GM21529 (cell line): ENCODE measurements around the gene KCND2.
"Not testable (repeated sequence)": the region's sequence is repeated elsewhere in the genome, so short reads cannot be mapped to it uniquely, and the experiment has no call there.

Source experiments
- ATAC-seq: cut with Tn5 transposase; IDR thresholded peaks from one replicate; pipeline ENCODE4 v1.9.1; 2021; ENCODE audit not compliant: unreplicated experiment

The KCND2 gene

DNA sequence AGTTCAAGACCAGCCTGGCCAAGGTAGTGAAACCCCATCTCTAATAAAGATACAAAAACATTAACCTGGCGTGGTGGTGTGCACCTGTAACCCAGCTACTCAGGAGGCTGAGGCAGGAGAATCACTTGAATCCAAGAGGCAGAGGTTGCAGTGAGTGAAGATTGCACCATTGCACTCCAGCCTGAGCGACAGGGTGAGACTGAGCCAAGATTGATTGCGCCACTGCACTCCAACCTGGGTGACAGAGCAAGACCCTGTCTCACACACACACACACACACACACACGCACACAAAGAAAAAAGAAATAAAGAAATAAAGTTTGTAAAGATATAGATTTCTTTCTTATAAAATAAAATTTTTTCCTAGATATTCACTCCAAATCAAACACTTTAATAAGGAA lies 305.7 kb downstream of the KCND2 start:
- not testable (repeated sequence) for ATAC-seq

DNA sequence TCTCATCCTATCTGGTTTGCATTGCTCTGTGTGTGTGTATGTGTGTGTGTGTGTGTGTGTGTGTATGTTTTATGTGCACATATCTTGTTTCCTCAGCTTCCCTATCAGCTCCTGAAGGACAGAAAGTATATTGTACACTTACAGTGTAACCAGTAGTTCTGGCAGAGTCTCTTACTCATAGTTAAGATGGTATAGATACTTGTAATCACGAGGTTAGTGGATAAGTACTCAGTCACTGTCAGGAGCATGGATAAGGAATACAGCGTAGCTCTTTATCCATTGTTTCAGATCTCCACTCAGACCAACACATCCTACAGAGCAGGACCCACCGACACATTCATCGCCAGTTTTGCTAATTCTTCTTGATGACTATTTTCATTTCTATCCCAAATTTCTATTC lies 309.9 kb downstream of the KCND2 start:
- no peak for ATAC-seq

DNA sequence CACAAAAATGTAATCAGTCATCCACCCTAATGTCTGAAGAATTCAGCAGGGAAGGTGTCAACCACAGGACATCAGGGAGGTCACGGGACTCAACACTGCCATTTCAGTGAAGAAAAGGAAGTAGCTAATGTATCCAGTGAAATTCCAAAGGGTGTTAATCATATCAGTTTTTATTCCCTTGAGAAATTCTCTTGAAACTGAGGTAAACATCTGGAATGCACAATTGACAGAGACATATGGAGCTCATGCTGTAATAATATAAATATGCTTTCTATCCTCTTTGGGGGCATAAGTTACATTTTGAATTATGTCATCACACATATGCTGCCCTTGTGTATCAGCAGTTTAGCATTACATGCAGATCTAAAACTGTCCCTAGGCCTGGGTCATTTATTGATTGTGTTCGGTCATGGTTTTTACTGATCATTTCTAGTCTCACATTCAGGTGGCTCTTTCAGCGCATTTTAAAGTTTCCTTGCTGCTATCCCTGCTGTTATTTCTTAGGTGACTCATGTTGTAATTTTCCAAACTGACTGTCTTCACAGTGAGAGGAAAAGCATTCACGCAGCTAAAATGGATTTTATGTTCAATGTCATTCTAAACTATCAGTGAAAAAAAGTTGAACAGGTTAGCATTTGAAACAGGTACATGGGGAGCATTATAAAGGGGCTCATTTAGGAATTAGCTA lies 311.1 kb downstream of the KCND2 start:
- no peak for ATAC-seq

DNA sequence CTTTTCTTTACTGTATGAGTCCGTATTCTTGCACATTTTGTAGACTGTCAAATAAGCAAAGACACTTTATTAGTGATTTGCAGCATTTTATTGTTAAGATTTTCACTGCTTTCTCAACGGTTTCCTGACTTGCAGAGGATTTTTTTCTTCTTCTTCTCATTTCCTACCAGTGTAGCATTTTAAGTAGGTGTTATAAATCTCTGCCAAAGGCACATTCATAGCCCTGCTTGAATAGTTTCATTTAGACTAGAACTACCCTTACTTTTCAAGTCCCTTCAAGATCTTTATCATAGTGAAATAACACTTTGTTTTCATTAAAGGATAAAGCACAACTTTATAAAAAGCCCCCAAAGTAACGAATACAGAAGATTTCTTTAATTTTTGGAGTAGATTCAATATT lies 313.6 kb downstream of the KCND2 start:
- ATAC-seq: no peak

DNA sequence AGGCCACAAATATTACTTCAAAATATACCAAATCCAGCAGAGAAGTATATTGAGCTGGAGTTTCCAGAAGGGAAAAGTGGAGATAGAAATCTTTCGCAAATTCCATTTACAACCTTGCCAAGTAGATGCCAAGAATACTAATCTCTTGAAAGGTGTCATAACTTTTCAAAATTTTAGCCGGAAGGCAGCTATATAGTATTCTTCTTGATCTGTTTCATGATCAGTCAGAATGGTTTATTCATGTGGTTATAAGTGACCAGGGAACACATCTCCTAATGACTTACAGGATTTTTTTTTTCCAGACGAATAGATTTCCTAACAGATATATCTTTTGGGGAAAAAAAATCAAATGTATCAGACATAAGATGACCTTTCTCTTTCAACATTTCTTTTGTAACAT lies 314.3 kb downstream of the KCND2 start:
- no peak for ATAC-seq

DNA sequence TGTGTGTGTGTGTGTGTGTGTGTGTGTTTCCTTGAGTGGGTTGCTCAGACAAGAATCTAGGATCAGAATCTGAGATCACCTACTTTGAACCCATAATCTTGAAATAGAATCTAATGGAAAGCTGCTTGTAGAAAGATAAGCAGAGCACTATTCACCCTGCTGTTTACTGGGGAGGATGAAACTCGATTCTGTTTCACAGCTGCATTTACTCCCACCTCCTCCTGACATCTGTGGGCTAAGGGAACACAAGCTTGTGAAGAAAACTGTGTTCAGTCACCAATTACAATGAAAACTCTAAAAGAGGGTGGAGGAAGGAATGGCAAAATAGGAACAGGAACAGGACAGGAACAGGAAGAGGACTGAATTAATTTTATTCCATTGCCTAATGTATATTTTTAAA lies 315.4 kb downstream of the KCND2 start:
- ATAC-seq: no peak

DNA sequence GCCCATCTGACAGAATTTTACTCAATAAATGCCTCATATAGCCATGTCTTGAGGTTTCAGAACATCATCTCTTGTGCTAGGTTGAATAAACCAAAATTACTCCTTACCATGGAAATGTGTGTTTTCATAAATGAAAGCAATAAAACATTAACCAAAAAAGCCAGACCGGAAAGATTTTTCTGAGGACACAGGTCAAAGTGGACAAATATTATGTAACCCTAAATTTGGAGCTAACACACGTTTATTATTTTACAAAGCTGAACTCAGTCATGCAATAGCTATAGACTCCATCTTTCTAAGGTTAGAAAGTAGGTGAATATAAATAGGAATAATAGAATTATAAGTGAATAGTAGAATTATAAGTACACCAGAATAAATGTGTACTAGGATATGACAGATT lies 315.9 kb downstream of the KCND2 start:
- no peak for ATAC-seq

DNA sequence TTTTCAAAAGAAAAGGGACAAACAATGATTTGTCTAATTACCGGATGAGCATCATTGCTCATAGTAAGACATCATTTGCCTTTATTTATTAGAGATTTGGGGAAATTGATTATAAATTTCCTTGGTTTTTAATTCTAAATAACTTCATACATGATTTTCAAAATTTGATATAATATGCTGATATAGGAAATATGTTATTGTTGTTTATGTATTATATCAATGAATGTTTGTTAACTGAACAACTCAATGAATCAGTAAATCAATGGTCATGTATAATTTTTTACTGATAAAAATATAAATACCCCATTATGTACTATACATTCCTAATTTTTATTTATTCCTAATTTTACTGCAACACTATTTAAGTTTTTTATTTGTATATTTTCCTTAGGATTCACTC lies 327.6 kb downstream of the KCND2 start:
- ATAC-seq: no peak

DNA sequence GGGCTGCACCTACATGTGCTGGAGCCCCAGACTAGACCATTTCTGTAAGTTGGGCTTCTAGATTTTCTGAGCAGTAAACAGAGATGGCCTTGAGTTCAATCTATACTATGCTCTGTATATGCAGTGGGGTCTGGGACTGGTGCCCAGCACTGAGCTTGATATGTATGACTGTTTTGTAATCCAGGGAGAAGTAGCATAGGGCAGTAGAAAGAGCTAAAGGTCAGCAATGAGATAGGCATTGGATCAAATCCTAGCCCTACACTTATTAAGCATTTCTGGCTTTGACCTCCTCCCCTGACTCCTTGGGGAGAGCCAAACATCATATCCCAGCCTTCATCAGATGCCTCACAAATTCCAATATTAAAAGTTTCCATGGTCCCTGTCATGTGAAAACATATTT lies 330.4 kb downstream of the KCND2 start:
- ATAC-seq: no peak

DNA sequence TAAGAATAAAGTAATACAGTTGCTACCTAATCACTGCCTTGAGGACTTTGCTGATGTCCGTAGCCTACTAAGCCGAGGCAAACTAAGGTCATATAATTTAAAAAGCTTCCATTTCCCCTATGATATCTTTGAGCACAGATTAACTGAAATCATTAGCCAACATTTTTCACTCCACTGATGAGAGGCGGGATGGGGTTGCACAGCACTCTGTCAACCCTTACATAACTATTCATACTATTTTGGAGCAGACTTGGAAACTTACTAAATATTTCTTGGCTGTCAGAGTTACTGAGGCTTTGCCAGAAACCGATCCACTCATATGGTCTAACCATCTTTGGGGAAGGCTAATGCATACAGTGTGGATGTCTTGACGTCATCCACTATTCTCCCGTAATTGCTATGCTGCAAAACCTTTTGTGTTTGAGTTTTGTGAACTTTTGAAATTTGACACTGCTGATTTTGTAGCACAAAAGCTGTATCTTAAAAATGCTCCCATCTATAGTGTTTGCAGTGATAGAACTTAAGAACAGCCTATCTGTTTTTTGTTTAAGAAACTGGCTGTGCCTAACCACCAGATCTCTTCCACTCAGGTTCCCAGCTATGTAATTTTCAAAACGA lies 336.3 kb downstream of the KCND2 start:
- no peak for ATAC-seq

DNA sequence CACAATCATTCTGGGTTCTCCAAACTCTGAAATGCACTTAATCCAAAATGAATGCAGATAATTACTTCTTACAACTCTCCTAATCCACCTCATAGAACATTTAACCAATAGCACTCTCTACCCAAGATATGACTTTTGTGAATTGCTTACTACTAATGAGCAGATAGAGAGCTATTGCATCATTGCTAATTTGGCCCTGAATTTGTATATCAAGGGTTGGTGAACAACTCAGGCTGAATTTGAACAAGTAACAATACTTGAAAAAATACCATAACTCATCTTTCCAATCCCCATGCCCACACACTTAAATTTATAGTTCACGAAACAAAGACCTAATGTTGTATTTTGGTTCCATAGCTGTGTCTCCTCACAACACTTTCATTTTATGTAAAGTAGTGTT lies 339.0 kb downstream of the KCND2 start:
- ATAC-seq: no peak

DNA sequence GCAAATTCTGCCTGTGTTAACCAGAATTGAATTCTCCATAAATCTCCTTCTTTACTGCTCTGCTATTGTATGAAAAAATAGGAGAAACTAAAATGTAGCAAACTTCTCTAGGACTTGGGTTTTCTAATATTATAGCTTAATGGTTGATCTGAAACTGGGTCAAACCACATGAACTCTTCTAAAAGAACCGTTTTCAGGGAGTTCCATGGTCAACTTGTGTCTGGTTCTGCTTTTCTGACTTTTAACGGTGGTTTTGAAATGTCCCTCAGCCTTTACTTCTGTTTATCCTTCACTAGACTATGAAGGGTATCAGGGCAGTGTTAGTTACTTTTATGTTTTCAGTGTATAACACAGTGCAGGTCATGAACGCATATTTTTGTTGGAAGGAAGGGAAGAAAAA lies 342.7 kb downstream of the KCND2 start:
- no peak for ATAC-seq

DNA sequence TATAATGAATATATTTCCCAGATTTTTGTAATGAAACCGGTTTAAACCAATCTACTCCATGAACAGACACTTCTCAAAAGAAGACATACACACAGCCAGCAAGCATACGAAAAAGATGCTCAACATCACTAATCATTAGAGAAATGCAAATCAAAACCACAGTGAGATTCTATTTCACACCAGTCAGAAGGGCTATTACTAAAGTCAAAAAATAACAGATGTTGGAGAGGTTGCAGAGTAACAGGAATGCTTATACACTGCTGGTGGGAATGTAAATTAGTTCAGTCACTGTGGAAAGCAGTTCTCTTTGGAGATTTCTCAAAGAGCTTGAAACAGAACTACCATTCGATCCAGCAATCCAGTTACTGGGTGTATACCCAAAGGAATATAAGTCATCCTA lies 344.3 kb downstream of the KCND2 start:
- ATAC-seq: no peak

DNA sequence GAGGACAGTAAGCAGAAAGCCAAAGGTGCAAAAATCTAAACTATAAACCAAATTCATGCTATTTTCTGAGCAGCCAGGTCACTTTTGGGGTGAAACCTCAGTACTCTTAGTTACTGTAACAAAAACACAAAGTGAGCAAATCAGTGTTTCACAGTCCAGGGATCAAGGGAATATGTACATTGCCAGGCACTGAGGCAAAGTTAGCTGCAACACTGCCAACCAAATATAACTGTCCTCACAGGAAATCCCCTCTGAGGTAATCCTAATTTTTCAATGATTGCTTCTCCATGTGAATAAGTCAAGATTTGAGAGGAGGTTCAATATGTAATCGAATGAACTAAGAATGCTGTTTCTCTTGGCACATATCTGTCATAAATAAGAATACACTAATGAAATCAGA lies 355.3 kb downstream of the KCND2 start:
- ATAC-seq: no peak

DNA sequence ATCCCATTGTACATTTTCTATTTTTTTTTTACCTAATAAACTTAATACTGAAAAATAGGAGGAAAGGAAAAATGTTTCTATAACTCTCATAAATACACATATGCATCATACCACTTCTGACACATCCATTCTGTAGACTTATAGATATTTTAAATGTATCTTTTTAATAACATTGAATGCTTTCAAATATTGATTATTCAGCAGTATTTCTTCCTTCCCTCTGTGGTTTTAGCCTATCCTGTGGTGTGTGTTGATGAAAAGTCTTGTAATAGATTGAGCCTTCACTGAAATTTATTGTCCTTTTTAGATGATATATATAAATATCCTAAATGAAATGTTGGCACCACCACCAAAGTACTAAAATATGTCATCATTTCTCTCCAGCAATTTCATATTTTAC lies 366.9 kb downstream of the KCND2 start:
- ATAC-seq: no peak

DNA sequence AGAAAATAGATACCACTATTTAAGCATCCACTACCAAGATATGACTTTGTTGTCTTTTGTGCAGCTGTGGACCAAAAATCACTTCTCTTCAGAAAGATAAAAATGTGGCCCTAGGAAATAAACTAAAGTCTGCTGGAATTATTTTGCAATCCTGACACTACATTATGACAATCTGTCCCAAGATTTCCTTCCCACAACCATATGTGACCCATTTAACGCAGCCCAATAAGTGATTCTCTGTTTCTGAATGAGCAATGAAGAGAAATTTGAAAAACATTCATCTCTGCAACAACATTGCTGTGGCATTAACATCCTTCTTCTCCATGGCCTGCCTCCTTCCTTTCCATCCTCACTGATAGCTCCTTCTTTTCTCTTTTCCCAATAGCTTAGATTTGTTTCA lies 373.0 kb downstream of the KCND2 start:
- ATAC-seq: no peak

DNA sequence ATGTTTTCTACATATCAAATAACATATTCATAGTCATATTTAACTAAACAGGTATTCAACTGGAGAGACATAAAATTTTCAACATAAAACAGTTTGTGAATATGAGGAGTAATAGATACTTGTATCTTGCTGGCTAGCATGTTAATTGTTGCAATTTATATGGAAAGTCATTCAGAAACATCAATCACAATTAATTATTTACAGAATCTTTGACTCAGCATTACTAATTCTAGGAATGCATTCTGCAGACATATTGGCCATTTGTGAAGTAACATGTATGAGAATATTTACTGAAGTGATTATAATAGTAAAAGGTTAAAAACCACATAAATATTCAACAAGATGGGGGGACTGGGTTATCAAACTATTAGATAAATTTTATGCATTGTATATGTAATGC lies 381.3 kb downstream of the KCND2 start:
- no peak for ATAC-seq

DNA sequence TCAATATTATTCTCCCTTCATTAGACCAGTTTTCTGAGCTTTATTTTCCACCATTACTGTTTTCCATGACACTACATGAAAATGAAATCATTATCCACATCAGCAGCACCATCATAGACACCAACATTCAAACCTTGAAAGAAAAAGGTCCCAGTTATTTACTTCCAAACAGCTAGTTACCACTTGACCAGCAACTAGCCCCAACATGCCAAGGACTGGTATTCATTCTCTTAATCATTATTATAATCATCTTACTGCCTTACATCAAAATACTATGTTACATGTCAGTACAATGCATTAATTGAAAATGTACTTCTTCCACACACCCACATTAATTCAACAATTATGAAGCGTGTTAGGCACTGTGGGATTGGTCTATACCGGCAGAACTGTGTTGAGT lies 385.5 kb downstream of the KCND2 start:
- ATAC-seq: no peak

DNA sequence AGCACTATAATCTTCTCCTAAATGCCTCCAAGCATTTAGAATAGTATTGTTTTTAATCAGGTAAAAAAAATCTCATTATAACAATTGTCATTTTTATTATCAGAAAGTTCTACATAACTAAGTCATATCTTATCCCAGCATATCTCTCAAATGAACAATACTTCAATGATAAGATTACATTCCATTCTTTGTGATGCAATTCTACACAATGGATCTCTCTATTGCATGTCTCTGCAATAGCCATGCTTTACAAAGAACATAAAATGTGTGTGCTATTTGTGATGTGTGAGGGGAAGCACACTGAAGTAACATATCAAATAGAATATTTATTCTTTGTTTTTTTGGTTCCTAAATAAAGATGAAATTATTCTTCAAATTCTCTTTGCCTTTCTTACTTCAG lies 389.3 kb downstream of the KCND2 start:
- no peak for ATAC-seq

DNA sequence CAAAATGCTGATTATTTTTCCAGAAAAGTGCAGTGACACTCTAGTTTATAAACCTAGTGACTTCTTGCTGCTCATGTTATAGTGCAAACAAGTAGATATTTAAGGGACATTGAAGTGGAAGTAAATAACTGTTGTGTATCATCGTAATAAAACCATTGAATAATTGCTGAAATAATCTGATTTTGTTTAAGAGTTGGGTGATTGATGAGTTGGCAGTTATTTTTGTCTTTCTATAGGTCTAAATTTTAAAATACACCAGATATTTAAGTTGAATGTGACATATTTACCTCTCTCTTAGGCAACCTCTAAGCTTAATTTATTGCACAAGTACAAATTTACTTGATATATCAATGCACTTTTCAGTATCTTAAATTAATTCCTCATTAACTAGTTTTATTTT lies 392.1 kb downstream of the KCND2 start:
- ATAC-seq: no peak

DNA sequence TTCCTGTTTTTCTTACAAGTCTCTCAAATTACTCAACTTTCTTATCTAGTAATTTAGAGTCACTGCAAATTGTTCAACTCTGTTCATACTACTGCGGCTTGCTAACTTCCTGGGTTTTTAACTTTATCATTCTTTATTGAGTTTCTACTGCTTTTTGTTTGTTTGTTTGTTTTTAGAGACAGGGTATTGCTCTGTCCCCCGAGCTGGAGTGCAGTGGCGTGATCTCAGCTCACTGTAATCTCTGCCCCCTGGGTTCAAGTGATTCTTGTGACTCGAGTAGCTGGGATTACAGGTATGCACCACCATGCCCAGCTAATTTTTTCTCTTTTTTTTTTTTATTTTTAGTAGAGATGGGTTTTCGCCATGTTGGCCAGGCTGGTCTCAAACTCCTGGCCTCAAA lies 402.1 kb downstream of the KCND2 start:
- ATAC-seq: no peak

DNA sequence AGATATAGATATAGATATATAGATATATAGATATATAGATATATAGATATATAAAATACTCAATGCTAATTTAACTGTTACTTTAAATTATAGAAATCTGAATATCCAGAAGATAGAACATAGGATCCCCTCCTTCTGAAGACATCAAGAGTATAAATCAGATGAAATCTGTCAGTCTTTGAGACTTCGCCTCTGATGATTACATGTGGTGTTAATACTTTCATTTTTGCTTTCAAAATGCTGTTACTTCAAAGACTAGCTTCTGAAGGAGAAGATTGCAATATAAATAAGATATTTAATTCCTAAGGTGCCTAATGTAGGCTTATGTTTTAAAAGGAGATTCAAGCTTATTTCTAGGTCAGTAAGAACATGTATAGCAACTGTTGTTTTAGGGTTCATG lies 404.6 kb downstream of the KCND2 start:
- no peak for ATAC-seq

DNA sequence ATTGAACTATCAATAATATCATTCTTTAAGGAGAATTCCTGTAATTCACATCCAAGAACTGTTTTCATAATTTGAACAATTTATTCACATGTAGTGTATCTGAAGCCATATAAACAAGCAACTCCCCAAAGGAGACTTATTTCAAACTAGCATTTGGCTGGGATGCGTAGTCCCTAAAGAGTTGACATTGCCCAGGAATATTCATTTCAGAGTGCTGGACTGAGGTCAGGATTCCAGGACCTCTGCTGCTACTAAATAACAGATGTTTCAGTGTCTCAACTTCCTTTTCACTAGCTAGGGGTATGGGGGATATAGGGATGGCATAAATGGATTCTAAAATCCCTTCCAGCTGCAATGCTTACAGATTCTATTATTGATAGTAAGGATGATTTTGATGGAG lies 408.0 kb downstream of the KCND2 start:
- ATAC-seq: no peak
